Body of pancreas (tissue), 4 donors: ENCODE data around the gene NPS. TPM values are rescaled to one million over a fixed set of nuclear protein-coding genes. Genes with fewer than 3 reads are reported as not detected.

Experiments used
- ATAC-seq: fragments of 150-250 bp; one replicate; pipeline ENCODE4 v1.9.1; 2016
- DNase-seq, 4 donors: peaks; one replicate each; pipeline ENCODE4 v3.0.0-alpha.2; 2019
- H3K27ac ChIP-seq, 4 donors: fragments of 200-600 bp; sonication (generic); 1 replicate in 3 of 4; 2 replicates in 1 of 4; pipeline versions ENCODE4 v1.5.1 to v1.6.1; 2016 to 2019; ENCODE audit warnings: mild to moderate bottlenecking in 1 of 4, mixed read lengths in 1 of 4, moderate library complexity in 1 of 4
- H3K27me3 ChIP-seq, 2 donors: fragments of 200-600 bp; sonication (generic); one replicate each; pipeline ENCODE4 v1.6.0; 2016; ENCODE audit warnings: mild to moderate bottlenecking in 1 of 2
- H3K36me3 ChIP-seq, 2 donors: fragments of 200-600 bp; sonication (generic); replicated peaks in 1 of 2; 2 replicates each; pipeline ENCODE4 v1.5.1; 2016; ENCODE audit warnings: low read depth in 2 of 2; ENCODE audit not compliant: insufficient read depth in 1 of 2
- H3K4me1 ChIP-seq: fragments of 200-600 bp; sonication (generic); one replicate; pipeline ENCODE4 v1.6.0; 2016
- H3K4me3 ChIP-seq, 2 donors: fragments of 200-600 bp; sonication (generic); 1 replicate in 1 of 2; 2 replicates in 1 of 2; pipeline ENCODE4 v1.5.1; 2016 to 2019
- H3K9me3 ChIP-seq, 3 donors: fragments of 200-600 bp; sonication (generic); 1 replicate in 2 of 3; 2 replicates in 1 of 3; pipeline ENCODE4 v1.5.1; 2016
- POLR2A ChIP-seq, 3 donors: fragments of 450-650 bp; IDR thresholded peaks; one replicate each; pipeline ENCODE4 v1.6.1; 2016; ENCODE audit warnings: antibody characterized with exemption in 3 of 3, mild to moderate bottlenecking in 2 of 3
- WGBS, 2 donors: methylation state at CpG; one replicate each; pipeline ENCODE4 v1.1.5; 2017; 5-methylcytosine and 5-hydroxymethylcytosine counted together
- intact Hi-C: fragments of 100-400 bp; cut with DNase I; formaldehyde crosslinking; loops from one replicate; pipeline ENCODE4 v1.15.1; 2023
- total RNA-seq, 2 donors: library from RNA; depleted of rRNA; stranded (reverse); fragments of >200 nt; gene quantifications; one replicate each; pipeline ENCODE4 v1.1.0, GENCODE V29; 2016
- TF ChIP-seq, protein P1 (sequence below), 7 experiments: fragments of 450-650 bp in 4 of 7; fragments of 200-600 bp in 3 of 7; sonication (generic) in 3 of 7; IDR thresholded peaks; one replicate each; pipeline ENCODE4 v1.5.1; 2016 to 2019; ENCODE audit warnings: antibody characterized with exemption in 7 of 7

Gene NPS
- total RNA-seq, 2 donors from 2014 or later: not detected

- WGBS, 2 donors: 52 to 71% methylated on average over 8 of the region's 8 CpGs
- Histone ChIP-seq H3K9me3 (no peaks in the 10 kb centered on the region), H3K4me3 (no peak overlapping the region), H3K4me1 (no peaks in the 10 kb centered on the region), H3K27ac (no peak overlapping the region), H3K27me3 (no peaks in the 10 kb centered on the region), H3K36me3 (no peaks in the 10 kb centered on the region)
- intact Hi-C loops: no loop called here
- DNase-seq (peak in 1 of 4 donors; percentile 20), ATAC-seq (no peak)
- TF ChIP-seq, protein P1, sequence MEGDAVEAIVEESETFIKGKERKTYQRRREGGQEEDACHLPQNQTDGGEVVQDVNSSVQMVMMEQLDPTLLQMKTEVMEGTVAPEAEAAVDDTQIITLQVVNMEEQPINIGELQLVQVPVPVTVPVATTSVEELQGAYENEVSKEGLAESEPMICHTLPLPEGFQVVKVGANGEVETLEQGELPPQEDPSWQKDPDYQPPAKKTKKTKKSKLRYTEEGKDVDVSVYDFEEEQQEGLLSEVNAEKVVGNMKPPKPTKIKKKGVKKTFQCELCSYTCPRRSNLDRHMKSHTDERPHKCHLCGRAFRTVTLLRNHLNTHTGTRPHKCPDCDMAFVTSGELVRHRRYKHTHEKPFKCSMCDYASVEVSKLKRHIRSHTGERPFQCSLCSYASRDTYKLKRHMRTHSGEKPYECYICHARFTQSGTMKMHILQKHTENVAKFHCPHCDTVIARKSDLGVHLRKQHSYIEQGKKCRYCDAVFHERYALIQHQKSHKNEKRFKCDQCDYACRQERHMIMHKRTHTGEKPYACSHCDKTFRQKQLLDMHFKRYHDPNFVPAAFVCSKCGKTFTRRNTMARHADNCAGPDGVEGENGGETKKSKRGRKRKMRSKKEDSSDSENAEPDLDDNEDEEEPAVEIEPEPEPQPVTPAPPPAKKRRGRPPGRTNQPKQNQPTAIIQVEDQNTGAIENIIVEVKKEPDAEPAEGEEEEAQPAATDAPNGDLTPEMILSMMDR (IDR thresholded peaks at IDR 0.05): no peak
- no peak for TF ChIP-seq POLR2A (IDR thresholded peaks at IDR 0.05)
Observed at GRCh38 chr10:127527891-127528290, 21.2 kb upstream of the NPS start.

- TF ChIP-seq, protein P1 (IDR thresholded peaks at IDR 0.05): no peak
- no peak for TF ChIP-seq POLR2A (IDR thresholded peaks at IDR 0.05)
- H3K27ac ChIP-seq: no peak overlapping the region
- WGBS, 2 donors: 82 to 84% methylated on average over 6 of the region's 6 CpGs
Observed at GRCh38 chr10:127532193-127532592, 16.9 kb upstream of the NPS start.

GRCh38 chr10:127532659-127533058, 16.4 kb upstream of the NPS start:
- WGBS, 2 donors: 86 to 92% methylated on average over 5 of the region's 5 CpGs
- no peaks in the 10 kb centered on the region for H3K27me3 ChIP-seq
- no peaks in the 10 kb centered on the region for H3K9me3 ChIP-seq
- no peak overlapping the region for H3K4me3 ChIP-seq
- ATAC-seq (no peak), DNase-seq (no peak)
- intact Hi-C loops: no loop called here
- no peaks in the 10 kb centered on the region for H3K4me1 ChIP-seq
- no peak overlapping the region for H3K27ac ChIP-seq
- TF ChIP-seq POLR2A (IDR thresholded peaks at IDR 0.05): no peak
- TF ChIP-seq, protein P1 (IDR thresholded peaks at IDR 0.05): no peak
- H3K36me3 ChIP-seq: no peaks in the 10 kb centered on the region

More at GRCh38 chr10:127532193-127532592, 16.9 kb upstream of the NPS start:
- H3K36me3 ChIP-seq: no peaks in the 10 kb centered on the region
- intact Hi-C loops: no loop called here
- H3K4me1 ChIP-seq: no peaks in the 10 kb centered on the region
- H3K9me3 ChIP-seq: no peaks in the 10 kb centered on the region
- no peak overlapping the region for H3K4me3 ChIP-seq
- DNase-seq: no peak
- no peak for ATAC-seq
- H3K27me3 ChIP-seq: no peaks in the 10 kb centered on the region

GRCh38 chr10:127534074-127534473, 15.0 kb upstream of the NPS start:
- intact Hi-C loops: no loop called here
- no peak for ATAC-seq
- H3K36me3 ChIP-seq: no peaks in the 10 kb centered on the region
- no peak for TF ChIP-seq POLR2A (IDR thresholded peaks at IDR 0.05)
- TF ChIP-seq, protein P1 (IDR thresholded peaks at IDR 0.05): no peak
- DNase-seq: no peak
- 52 to 78% methylated on average over 6 of the region's 6 CpGs for WGBS, 2 donors
- no peaks in the 10 kb centered on the region for H3K4me1 ChIP-seq
- no peaks in the 10 kb centered on the region for H3K27me3 ChIP-seq
- H3K9me3 ChIP-seq: no peaks in the 10 kb centered on the region
- no peak overlapping the region for H3K4me3 ChIP-seq
- H3K27ac ChIP-seq: no peak overlapping the region

- intact Hi-C loops: no loop called here
- no peaks in the 10 kb centered on the region for H3K27me3 ChIP-seq
- WGBS, 2 donors: 84 to 90% methylated on average over 1 of the region's 1 CpG
Observed at GRCh38 chr10:127534496-127534895, 14.6 kb upstream of the NPS start.

More at GRCh38 chr10:127534496-127534895, 14.6 kb upstream of the NPS start:
- no peak for TF ChIP-seq POLR2A (IDR thresholded peaks at IDR 0.05)
- TF ChIP-seq, protein P1 (IDR thresholded peaks at IDR 0.05): no peak
- no peak for ATAC-seq
- H3K27ac ChIP-seq: no peak overlapping the region
- no peaks in the 10 kb centered on the region for H3K4me1 ChIP-seq
- DNase-seq: no peak
- H3K9me3 ChIP-seq: no peaks in the 10 kb centered on the region
- H3K4me3 ChIP-seq: no peak overlapping the region
- no peaks in the 10 kb centered on the region for H3K36me3 ChIP-seq
